K562 (cell line): ENCODE results near the gene CAPRIN1.

Experiments used
- SIN3B ChIP-seq: fragments of 450-650 bp; IDR thresholded peaks from 2 replicates; pipeline ENCODE4 v1.6.1; 2017; ENCODE audit warnings: low read depth, mild to moderate bottlenecking, moderate library complexity
- TEAD4 ChIP-seq, 2 experiments: sonication (generic) in 1 of 2; formaldehyde crosslinking in 1 of 2; IDR thresholded peaks; 2 replicates each; pipeline versions ENCODE4 v1.6.1 to v1.8.0; 2012 to 2022; ENCODE audit warnings: borderline replicate concordance in 1 of 2, inconsistent platforms in 1 of 2, low read length in 1 of 2, mild to moderate bottlenecking in 1 of 2, missing genetic modification reagents in 1 of 2

DNA sequence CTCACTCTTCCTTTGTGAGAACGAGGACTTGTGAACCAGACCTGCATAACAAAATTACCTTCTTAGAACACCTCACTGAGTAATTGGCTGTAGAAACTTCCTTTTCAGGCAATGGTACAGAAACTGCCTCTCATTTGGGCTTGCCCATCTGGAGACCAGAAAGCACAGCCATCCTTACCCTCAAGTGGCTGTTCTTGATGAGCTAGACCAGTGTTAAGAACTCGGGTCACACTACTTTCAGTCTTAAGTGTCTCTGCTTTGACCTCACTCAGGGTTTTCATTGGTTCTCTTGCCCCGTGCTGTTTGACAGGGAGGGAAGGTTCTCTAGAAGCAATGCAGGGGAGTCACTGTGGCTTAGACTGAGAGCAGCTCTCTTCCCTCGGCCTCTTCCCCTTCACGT is 83.2 kb downstream of the CAPRIN1 start:
- TF ChIP-seq SIN3B (no peak), TEAD4 (IDR thresholded peaks at IDR 0.05; ENCODE audit: low read length) (no peak), TEAD4 (CRISPR knock-in tag; IDR thresholded peaks at IDR 0.05; ENCODE audit: borderline replicate concordance) (no peak)
